ENCODE results near the gene AQP10. TPM values are rescaled to one million over a fixed set of nuclear protein-coding genes. Genes with fewer than 3 reads are reported as not detected.

Gene AQP10
- total RNA-seq, 2 experiments from 2014 or later: 0.14 TPM; not detected in 1

- CTCF ChIA-PET: interaction anchor here (0.6 to 7.7 kb wide), 14 partner anchors 9 to 222 kb away, joined by 3 to 214 read pairs (median 4); no protein-coding TSS in a partner anchor
- peak; percentile 69 for ATAC-seq
- intact Hi-C loops (cut with micrococcal nuclease): loop anchor here (5.0 kb wide), 1 partner anchor 143 kb away; no protein-coding TSS in a partner anchor
- POLR2A ChIA-PET: interaction anchor here (1.2 to 3.7 kb wide), 3 partner anchors 10 to 114 kb away, joined by 3 to 33 read pairs (median 3); no protein-coding TSS in a partner anchor
- H3K9me3 Mint-ChIP-seq: no peaks in the 10 kb centered on the region
- H3K27me3 Mint-ChIP-seq: no peaks in the 10 kb centered on the region
- peaks cover 39% of the 10 kb centered on the region for H3K4me1 Mint-ChIP-seq (ENCODE audit: low read depth)
- H3K36me3 Mint-ChIP-seq (ENCODE audit: low read depth): peaks cover 3% of the 10 kb centered on the region
- TF ChIP-seq, protein P1, sequence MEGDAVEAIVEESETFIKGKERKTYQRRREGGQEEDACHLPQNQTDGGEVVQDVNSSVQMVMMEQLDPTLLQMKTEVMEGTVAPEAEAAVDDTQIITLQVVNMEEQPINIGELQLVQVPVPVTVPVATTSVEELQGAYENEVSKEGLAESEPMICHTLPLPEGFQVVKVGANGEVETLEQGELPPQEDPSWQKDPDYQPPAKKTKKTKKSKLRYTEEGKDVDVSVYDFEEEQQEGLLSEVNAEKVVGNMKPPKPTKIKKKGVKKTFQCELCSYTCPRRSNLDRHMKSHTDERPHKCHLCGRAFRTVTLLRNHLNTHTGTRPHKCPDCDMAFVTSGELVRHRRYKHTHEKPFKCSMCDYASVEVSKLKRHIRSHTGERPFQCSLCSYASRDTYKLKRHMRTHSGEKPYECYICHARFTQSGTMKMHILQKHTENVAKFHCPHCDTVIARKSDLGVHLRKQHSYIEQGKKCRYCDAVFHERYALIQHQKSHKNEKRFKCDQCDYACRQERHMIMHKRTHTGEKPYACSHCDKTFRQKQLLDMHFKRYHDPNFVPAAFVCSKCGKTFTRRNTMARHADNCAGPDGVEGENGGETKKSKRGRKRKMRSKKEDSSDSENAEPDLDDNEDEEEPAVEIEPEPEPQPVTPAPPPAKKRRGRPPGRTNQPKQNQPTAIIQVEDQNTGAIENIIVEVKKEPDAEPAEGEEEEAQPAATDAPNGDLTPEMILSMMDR (IDR thresholded peaks at IDR 0.05): peak; percentile 96
- H3K27ac Mint-ChIP-seq: peak within 1 kb of the TSS; percentile 96
- peak within 1 kb of the TSS; percentile 100 for H3K4me3 Mint-ChIP-seq
- peak; percentile 89 for DNase-seq
Observed at GRCh38 chr1:154324669-154325582, 4.0 kb downstream of the AQP10 start, which contains the start of gene ATP8B2. Gene ATP8B2, plus strand, starts transcription at chr1:154325525. Its CDS starts 2,617 bp downstream, at chr1:154328142.

- ATAC-seq (peak; percentile 2), DNase-seq (peak; percentile 66)
- Mint-ChIP-seq H3K4me3 (peak overlapping the region; percentile 100), H3K27me3 (no peaks in the 10 kb centered on the region), H3K36me3 (ENCODE audit: low read depth) (peaks cover 8% of the 10 kb centered on the region), H3K27ac (peak overlapping the region; percentile 96), H3K4me1 (ENCODE audit: low read depth) (peaks cover 48% of the 10 kb centered on the region), H3K9me3 (no peaks in the 10 kb centered on the region)
- intact Hi-C loops (cut with micrococcal nuclease): loop anchor here (5.0 kb wide), 1 partner anchor 144 kb away; no protein-coding TSS in a partner anchor
- TF ChIP-seq, protein P1 (IDR thresholded peaks at IDR 0.05): peak; percentile 57
- ChIA-PET POLR2A (interaction anchor here (0.6 to 3.7 kb wide), 9 partner anchors 9 to 786 kb away, joined by 3 to 33 read pairs (median 3); no protein-coding TSS in a partner anchor), CTCF (interaction anchor here (0.7 to 7.7 kb wide), 20 partner anchors 10 to 403 kb away, joined by 3 to 214 read pairs (median 4); partner anchors contain the start of gene HAX1)
Observed at GRCh38 chr1:154325583-154326545, 5.0 kb downstream of the AQP10 start.

DNA sequence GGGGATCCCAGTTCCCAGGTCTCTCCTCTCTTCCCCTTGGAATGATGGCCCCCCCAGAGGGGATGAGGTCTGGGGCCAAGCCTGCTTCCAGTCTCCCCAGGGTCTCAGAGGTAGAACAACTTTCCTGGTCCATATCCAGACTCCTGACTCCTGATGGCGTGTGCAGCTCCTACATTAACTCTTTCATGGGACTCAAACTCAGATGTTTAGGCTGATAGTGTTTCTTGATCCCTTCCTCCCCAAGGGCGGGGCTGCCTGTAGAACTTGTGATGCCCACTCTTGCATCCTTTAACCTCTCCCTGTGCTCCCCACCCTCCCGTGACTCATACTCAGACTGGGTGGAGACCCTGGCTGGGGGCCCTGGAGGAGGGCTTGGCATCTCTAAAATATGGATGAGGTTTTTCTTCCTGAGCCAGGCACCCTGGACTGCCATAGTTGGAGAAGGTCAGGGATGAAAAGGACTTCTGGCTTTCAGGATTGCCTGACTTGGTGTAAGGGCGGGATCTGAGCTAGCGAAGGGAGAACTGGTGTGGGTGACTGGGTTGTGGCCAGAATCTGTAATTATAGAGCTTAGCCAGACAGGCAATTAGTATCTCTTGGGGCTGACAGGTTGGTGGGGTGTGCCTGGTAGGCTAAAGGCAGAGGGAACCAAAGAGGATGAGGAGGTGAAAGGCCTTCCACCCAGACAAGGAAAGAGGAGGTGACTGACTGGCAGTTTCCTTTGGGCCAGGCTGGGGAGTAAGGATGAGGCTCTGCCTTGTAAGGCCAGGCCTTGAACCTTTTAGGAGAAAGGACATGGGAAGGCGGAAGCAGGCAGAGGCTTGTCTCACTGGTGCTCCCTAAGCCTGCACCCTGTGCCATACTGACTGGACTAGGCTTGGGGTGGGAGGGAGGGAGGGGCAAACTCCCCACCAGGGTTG lies 5.9 kb downstream of the AQP10 start:
- CTCF ChIA-PET: interaction anchor here (0.7 to 7.7 kb wide), 15 partner anchors 12 to 404 kb away, joined by 3 to 214 read pairs (median 4); partner anchors contain the start of gene HAX1

More for the DNA sequence above, 5.9 kb downstream of the AQP10 start:
- peak overlapping the region; percentile 96 for H3K27ac Mint-ChIP-seq
- H3K36me3 Mint-ChIP-seq (ENCODE audit: low read depth): peaks cover 13% of the 10 kb centered on the region
- no peaks in the 10 kb centered on the region for H3K27me3 Mint-ChIP-seq
- intact Hi-C loops (cut with micrococcal nuclease): loop anchor here (5.0 kb wide), 1 partner anchor 145 kb away; no protein-coding TSS in a partner anchor
- POLR2A ChIA-PET: interaction anchor here (0.6 to 4.0 kb wide), 9 partner anchors 8 to 787 kb away, joined by 3 to 33 read pairs (median 3); partner anchors contain the start of gene UBAP2L
- H3K4me3 Mint-ChIP-seq: peak overlapping the region; percentile 100
- ATAC-seq (no peak), DNase-seq (peak; percentile 49)
- H3K9me3 Mint-ChIP-seq: no peaks in the 10 kb centered on the region
- TF ChIP-seq, protein P1 (IDR thresholded peaks at IDR 0.05): no peak
- H3K4me1 Mint-ChIP-seq (ENCODE audit: low read depth): peaks cover 52% of the 10 kb centered on the region

Measured in activated CD8-positive, alpha-beta T cell treated with anti-CD3 and anti-CD28 coated beads for 36 hours (primary cell).